Activated T-helper 1 cell treated with Interleukin-2 at 50 U/mL for 16 hours (primary cell): ENCODE data around the gene ZNF112.
"Not testable (repeated sequence)": the region's sequence is repeated elsewhere in the genome, so short reads cannot be mapped to it uniquely, and the experiment has no call there.

Experiments used
- DNase-seq: peaks from one replicate; pipeline ENCODE4 v3.0.0-alpha.2; 2020; ENCODE audit warnings: low read depth

Gene ZNF112

DNA sequence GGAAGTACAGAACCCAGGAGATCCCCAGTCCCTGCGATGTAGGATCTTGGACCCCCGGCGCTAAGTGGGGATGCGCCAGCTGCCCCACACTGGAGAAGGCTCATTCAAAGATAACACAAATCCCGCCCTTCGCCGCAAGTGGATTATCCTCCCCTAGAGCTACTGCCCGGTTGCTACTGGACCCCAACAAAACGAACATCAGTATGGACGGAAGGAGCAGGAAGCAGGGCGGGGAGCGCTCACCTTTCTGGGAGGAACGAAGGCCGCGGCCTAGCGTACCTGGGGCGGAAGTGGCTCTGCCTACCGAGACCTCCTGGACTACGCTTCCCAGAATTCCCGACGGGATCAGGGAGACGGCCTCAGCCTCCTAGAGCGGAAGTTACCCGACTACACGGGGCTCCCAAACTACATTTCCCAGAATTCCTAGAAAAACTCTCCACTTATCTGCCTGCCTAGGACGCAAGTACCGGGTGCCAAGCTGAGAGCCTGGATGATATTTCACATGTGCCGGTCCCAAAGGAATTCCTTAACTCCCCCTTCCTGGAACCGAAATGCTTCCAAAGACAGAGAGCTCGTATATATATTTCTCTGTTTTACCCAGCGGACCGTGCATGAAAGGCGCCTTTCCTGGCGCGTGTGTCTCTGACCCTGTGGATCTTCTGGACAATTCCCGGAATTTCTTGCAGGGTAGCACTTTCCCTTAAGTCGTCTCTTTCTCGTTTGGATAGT is at the start of gene ZNF112:
ZNF112 (minus strand) TSS at position 298 of the 729 bp plus-strand sequence. CDS start 16,141 bp downstream, outside the sequence.
- DNase-seq = no peak

GRCh38 chr19:44401139-44402115 is 44.9 kb upstream of the ZNF112 start, which contains the start of gene ZNF285:
TSS of gene ZNF285 (minus strand) at chr19:44401608. CDS start at chr19:44397213, 4,395 bp downstream.
- peak; percentile 22 for DNase-seq

DNA sequence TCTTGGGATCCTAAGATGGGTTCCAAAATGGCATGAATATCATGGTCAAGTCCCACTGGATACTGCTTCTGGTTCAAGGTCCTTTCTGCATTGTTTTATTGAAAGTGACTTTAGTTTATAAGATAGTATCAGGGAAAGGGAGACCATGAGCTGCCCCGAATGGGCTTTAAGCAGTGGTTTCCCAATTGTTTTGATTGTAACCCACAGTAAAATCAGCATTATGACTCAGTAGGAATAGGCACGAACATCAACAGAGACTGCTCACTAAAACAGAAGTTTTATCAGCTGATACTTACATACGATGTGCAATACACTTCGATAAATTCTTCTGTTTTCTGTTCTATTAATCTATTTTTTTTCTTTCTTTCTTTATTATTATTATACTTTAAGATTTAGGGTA is 32.8 kb upstream of the ZNF112 start:
- not testable (repeated sequence) for DNase-seq

GRCh38 chr19:44374789-44375188 is 18.3 kb upstream of the ZNF112 start:
- DNase-seq = no peak

- DNase-seq = no peak
Measured at GRCh38 chr19:44371815-44372480, 15.5 kb upstream of the ZNF112 start.

DNA sequence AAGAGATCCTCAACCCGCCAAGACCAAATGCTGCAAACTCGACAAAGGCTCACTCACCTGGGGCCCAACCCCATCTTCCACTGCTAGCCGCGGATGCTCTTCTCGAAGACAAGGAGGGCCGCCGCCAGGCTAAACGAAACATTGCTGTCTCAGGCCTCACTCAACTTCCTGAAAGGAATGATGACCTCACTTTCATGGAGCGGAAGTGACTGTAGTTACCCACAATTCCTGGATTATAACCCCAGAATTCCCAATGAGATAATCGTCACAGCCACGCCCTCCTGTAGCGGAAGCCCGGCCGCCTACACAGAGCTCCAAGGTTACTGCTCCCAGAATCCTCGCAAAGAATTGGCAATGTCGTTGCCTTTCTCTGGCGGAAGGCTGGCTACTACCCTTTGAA is 10.5 kb upstream of the ZNF112 start:
- DNase-seq = no peak

DNA sequence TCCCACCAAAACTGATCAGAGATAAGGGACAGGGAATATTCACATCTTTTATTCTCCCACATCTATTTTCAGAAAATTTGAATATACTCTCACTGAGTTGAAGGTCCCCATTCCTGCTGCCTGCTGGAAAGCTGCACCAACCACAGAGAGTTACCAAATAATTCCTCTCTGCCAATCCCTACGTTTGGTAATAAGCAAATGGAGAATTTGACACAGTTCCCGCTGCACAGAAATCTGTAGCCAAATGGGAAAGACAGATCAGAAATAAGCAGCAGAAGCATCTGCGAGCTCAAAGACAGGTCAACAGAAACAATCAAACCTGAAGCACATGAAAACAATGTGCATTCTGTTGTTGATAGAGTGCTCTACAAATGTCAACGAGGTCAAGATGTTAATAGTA is 9.9 kb downstream of the ZNF112 start:
- no peak for DNase-seq

GRCh38 chr19:44345959-44346358 is 10.5 kb downstream of the ZNF112 start:
- DNase-seq = no peak

GRCh38 chr19:44344255-44344654 is 12.2 kb downstream of the ZNF112 start:
- no peak for DNase-seq

DNA sequence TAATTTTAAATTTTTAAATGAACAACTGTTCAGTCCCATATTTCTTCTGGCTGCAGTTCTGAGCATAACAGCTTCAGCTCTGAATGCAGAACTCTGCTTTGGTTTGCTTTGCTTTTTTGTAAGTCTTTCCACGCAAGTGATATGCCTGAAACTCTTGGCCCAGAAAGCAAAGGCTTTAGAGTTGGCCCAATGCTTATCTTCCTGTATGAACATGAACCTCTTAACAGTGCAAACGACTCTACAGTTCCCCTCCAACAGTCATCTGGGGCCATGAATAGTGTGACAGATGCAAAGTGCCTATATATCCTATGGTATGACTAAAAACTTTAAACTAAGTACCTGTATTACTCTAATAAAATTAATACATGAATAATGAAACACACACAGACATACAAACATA is 14.7 kb downstream of the ZNF112 start:
- no peak for DNase-seq

- DNase-seq = not testable (repeated sequence)
Measured at GRCh38 chr19:44334639-44335038, 21.8 kb downstream of the ZNF112 start.

GRCh38 chr19:44332145-44332544 is 24.3 kb downstream of the ZNF112 start:
- DNase-seq = no peak

GRCh38 chr19:44315883-44316282 is 40.6 kb downstream of the ZNF112 start:
- no peak for DNase-seq

DNA sequence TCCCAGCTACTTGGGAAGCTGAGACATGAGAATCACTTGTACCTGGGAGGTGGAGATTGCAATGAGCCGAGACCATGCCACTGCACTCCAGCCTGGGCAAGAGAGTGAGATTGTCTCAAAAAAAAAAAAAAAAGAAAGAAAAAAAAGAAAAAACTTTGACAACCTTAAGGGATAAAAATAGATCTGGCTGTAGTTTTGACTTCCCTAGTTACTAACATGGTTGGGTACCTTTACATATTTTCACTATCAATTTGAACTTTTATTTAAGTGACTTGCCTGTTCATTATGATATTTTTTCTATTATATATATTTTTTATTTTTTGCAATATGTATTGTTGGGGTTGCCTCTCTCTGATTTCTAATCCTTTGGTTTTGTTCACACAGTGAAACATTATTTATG is 43.2 kb downstream of the ZNF112 start:
- DNase-seq = no peak

- no peak for DNase-seq
Measured at GRCh38 chr19:44308011-44308410, 48.5 kb downstream of the ZNF112 start.

DNA sequence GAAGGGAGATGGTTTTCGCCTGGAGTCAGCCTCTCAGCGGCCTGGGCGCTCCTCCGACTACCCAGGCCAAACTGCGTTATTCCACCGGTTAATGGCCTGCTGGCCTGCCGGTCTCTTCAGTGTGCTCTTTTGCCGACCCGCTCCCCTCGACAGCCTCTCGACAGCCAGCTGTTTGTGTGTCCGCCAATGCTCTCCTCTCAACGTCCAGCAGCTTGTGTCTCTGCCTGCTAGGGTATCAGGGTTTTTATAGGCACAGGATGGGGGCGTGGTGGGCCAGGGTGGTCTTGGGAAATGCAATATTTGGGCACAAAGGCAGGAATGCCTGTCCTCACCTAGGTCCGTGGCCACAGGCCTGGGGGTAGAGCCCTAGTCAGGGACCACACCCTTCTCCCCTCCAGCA is 50.2 kb downstream of the ZNF112 start:
- no peak for DNase-seq

DNA sequence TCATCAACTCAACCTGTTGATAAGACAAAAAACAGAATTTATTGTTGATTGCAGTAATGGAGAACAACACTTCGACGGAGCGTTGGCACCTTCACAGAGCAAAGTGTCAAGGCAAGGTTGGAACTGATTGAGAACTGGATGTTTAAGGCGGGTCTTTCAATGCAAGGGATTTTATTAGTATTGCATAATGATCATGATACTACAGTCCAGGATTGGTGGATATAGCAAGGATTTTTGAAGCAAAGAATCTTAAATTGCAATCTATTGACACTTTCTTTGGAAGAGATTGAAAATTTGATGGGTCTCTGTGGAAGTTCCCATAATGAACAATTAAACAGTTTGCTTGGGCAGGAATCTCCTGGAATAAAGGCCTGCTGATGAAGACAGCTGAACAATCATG is 51.0 kb downstream of the ZNF112 start:
- no peak for DNase-seq

GRCh38 chr19:44304659-44305193 is 51.8 kb downstream of the ZNF112 start, which contains the start of gene ZNF235:
TSS of gene ZNF235 (minus strand) at chr19:44305025. CDS start at chr19:44303404, 1,621 bp downstream.
- peak; percentile 51 for DNase-seq

DNA sequence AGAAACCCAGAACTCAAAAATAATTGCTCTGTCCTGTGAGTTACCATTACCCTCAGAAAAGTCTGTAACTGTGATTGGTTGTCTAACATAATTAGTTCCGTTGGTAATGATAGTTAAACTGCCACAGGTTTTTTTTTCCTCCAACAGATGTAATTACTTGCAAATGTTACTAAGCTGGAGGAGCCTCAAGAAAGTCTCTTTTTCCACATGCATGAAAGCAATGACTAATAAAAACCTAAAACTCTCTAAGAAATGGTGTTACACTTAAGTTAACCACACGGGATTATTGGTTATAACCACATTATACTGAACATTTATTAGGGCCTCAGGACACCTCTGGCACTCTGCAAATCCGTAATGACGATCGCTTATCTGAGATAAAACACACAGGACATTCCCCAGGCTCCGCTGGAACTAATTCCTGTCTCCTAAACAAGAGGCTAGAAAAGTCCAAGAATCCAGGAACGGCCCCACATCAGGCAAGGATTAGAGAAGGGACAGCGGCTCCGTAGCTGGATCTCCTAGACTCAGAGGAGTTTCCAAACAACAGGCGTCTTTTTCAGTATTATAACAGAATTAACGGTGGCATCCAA is 52.4 kb downstream of the ZNF112 start:
- DNase-seq = no peak

DNA sequence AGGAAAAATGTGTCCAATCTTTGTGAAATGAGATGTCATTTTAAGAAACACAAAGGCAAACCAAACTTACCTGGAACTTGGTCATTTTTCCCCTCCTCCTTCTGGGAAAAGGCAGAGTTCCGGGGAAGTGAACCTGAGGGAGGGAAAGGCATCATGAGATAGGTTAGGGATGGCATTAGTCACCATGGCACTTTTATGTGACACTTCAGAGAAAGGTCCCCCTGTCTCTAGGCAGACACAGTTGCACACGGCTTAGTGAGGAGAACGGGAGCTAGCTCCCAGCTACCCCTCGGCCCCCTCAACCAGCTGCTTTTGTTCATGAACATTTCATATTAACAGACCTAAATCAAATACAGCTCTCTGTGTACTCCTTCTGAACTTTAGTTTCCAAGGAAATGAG is 53.2 kb downstream of the ZNF112 start:
- no peak for DNase-seq

DNA sequence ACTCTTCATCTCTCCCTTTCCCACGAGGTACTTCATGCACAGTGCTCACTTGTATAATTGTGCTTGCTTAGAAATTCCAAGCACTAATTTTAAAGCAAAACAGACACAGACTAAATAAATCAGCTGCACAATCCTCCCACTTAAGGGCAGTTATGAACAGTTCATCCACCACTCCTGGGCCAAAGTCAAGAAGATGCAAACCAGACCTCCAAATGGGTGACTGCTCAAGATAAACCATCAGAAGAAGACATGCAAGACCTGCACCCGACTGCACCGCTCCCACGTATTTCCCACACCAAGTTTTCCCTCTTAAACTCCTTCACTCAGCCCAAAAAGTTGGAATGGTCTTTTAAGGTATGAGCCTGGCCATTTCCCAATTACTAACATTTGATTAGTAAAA is 71.5 kb downstream of the ZNF112 start:
- DNase-seq = no peak

DNA sequence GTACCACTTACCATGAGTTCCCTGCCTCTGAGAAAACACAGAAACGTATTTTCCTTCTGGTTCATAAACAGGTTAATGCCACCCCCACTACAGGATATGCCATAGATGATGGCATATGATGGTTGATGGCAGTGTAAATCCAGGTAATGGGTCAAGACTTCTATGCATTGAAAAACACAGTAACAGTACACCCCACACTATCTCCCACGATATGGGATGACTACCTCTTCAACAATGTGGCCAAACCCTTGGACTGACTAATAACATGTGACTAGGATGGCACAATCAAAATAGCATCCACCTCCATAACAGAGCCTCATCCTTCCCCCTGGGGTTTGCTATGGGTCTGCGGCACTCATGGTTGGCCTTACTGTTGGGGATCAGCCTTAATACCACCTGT is 73.6 kb downstream of the ZNF112 start:
- DNase-seq = no peak
